ENCODE results near the gene KIAA2012.
"Not testable (repeated sequence)": the region's sequence is repeated elsewhere in the genome, so short reads cannot be mapped to it uniquely, and the experiment has no call there.

Gene KIAA2012

GRCh38 chr2:202122980-202123720 lies 50.1 kb downstream of the KIAA2012 start:
- Histone ChIP-seq H3K9me3 (ENCODE audit: control insufficient read depth in 1 of 2, low read length in 2 of 2) (no peaks in the 10 kb centered on the region), H3K27ac (ENCODE audit: low read depth, low read length) (no peak overlapping the region), H3K27me3 (ENCODE audit: control insufficient read depth in 1 of 2, insufficient read depth in 2 of 2, low read length in 2 of 2) (no peaks in the 10 kb centered on the region), H3K4me1 (ENCODE audit: control insufficient read depth in 1 of 2, insufficient read depth in 2 of 2, low read length in 2 of 2) (peaks cover 4 to 10% of the 10 kb centered on the region in 2 donors), H3K4me3 (ENCODE audit: low read depth in 1 of 2, low read length in 2 of 2) (peak overlapping the region; percentile 1 to 41), H3K36me3 (ENCODE audit: control insufficient read depth in 1 of 2, insufficient read depth in 2 of 2, low read length in 2 of 2) (no peaks in the 10 kb centered on the region), H3K9ac (ENCODE audit: low read depth in 1 of 2, low read length in 2 of 2) (no peak overlapping the region)

GRCh38 chr2:202124286-202124685 lies 51.2 kb downstream of the KIAA2012 start:
- Histone ChIP-seq H3K9ac (ENCODE audit: low read depth in 1 of 2, low read length in 2 of 2) (no peak overlapping the region), H3K4me1 (ENCODE audit: control insufficient read depth in 1 of 2, insufficient read depth in 2 of 2, low read length in 2 of 2) (peaks cover 4 to 10% of the 10 kb centered on the region in 2 donors), H3K4me3 (ENCODE audit: low read depth in 1 of 2, low read length in 2 of 2) (no peak overlapping the region), H3K27ac (ENCODE audit: low read depth, low read length) (no peak overlapping the region), H3K9me3 (ENCODE audit: control insufficient read depth in 1 of 2, low read length in 2 of 2) (no peaks in the 10 kb centered on the region), H3K27me3 (ENCODE audit: control insufficient read depth in 1 of 2, insufficient read depth in 2 of 2, low read length in 2 of 2) (no peaks in the 10 kb centered on the region), H3K36me3 (ENCODE audit: control insufficient read depth in 1 of 2, insufficient read depth in 2 of 2, low read length in 2 of 2) (no peaks in the 10 kb centered on the region)

GRCh38 chr2:202127687-202128331 lies 54.8 kb downstream of the KIAA2012 start:
- H3K9me3 ChIP-seq (ENCODE audit: control insufficient read depth in 1 of 2, low read length in 2 of 2): no peaks in the 10 kb centered on the region
- H3K27ac ChIP-seq (ENCODE audit: low read depth, low read length): no peak overlapping the region
- H3K4me3 ChIP-seq (ENCODE audit: low read depth in 1 of 2, low read length in 2 of 2): no peak overlapping the region
- no peaks in the 10 kb centered on the region for H3K27me3 ChIP-seq (ENCODE audit: control insufficient read depth in 1 of 2, insufficient read depth in 2 of 2, low read length in 2 of 2)
- H3K4me1 ChIP-seq (ENCODE audit: control insufficient read depth in 1 of 2, insufficient read depth in 2 of 2, low read length in 2 of 2): peaks cover 2 to 3% of the 10 kb centered on the region in 2 donors
- H3K36me3 ChIP-seq (ENCODE audit: control insufficient read depth in 1 of 2, insufficient read depth in 2 of 2, low read length in 2 of 2): no peaks in the 10 kb centered on the region
- no peak overlapping the region for H3K9ac ChIP-seq (ENCODE audit: low read depth in 1 of 2, low read length in 2 of 2)

- Histone ChIP-seq H3K4me3 (ENCODE audit: low read depth in 1 of 2, low read length in 2 of 2) (no peak overlapping the region), H3K9ac (ENCODE audit: low read depth in 1 of 2, low read length in 2 of 2) (no peak overlapping the region), H3K9me3 (ENCODE audit: control insufficient read depth in 1 of 2, low read length in 2 of 2) (no peaks in the 10 kb centered on the region), H3K4me1 (ENCODE audit: control insufficient read depth in 1 of 2, insufficient read depth in 2 of 2, low read length in 2 of 2) (peaks cover 0 to under 1% of the 10 kb centered on the region in 2 donors), H3K27me3 (ENCODE audit: control insufficient read depth in 1 of 2, insufficient read depth in 2 of 2, low read length in 2 of 2) (no peaks in the 10 kb centered on the region), H3K27ac (ENCODE audit: low read depth, low read length) (no peak overlapping the region), H3K36me3 (ENCODE audit: control insufficient read depth in 1 of 2, insufficient read depth in 2 of 2, low read length in 2 of 2) (no peaks in the 10 kb centered on the region)
Measured at GRCh38 chr2:202129841-202130240, 56.8 kb downstream of the KIAA2012 start.

- H3K9me3 ChIP-seq (ENCODE audit: control insufficient read depth in 1 of 2, low read length in 2 of 2): no peaks in the 10 kb centered on the region
- H3K27ac ChIP-seq (ENCODE audit: low read depth, low read length): no peak overlapping the region
- H3K27me3 ChIP-seq (ENCODE audit: control insufficient read depth in 1 of 2, insufficient read depth in 2 of 2, low read length in 2 of 2): no peaks in the 10 kb centered on the region
- H3K36me3 ChIP-seq (ENCODE audit: control insufficient read depth in 1 of 2, insufficient read depth in 2 of 2, low read length in 2 of 2): no peaks in the 10 kb centered on the region
- H3K4me1 ChIP-seq (ENCODE audit: control insufficient read depth in 1 of 2, insufficient read depth in 2 of 2, low read length in 2 of 2): peaks cover 5 to 6% of the 10 kb centered on the region in 2 donors
- no peak overlapping the region for H3K9ac ChIP-seq (ENCODE audit: low read depth in 1 of 2, low read length in 2 of 2)
- H3K4me3 ChIP-seq (ENCODE audit: low read depth in 1 of 2, low read length in 2 of 2): no peak overlapping the region
Measured at GRCh38 chr2:202133200-202133908, 60.3 kb downstream of the KIAA2012 start.

- no peak overlapping the region for H3K27ac ChIP-seq (ENCODE audit: low read depth, low read length)
- H3K9ac ChIP-seq (ENCODE audit: low read depth in 1 of 2, low read length in 2 of 2): no peak overlapping the region
- H3K4me1 ChIP-seq (ENCODE audit: control insufficient read depth in 1 of 2, insufficient read depth in 2 of 2, low read length in 2 of 2): peaks cover 5 to 6% of the 10 kb centered on the region in 2 donors
- H3K36me3 ChIP-seq (ENCODE audit: control insufficient read depth in 1 of 2, insufficient read depth in 2 of 2, low read length in 2 of 2): no peaks in the 10 kb centered on the region
- H3K4me3 ChIP-seq (ENCODE audit: low read depth in 1 of 2, low read length in 2 of 2): no peak overlapping the region
- H3K9me3 ChIP-seq (ENCODE audit: control insufficient read depth in 1 of 2, low read length in 2 of 2): no peaks in the 10 kb centered on the region
- no peaks in the 10 kb centered on the region for H3K27me3 ChIP-seq (ENCODE audit: control insufficient read depth in 1 of 2, insufficient read depth in 2 of 2, low read length in 2 of 2)
Measured at GRCh38 chr2:202133909-202134265, 60.8 kb downstream of the KIAA2012 start.

GRCh38 chr2:202135091-202135874 lies 62.2 kb downstream of the KIAA2012 start:
- Histone ChIP-seq H3K9ac (ENCODE audit: low read depth in 1 of 2, low read length in 2 of 2) (no peak overlapping the region), H3K27me3 (ENCODE audit: control insufficient read depth in 1 of 2, insufficient read depth in 2 of 2, low read length in 2 of 2) (no peaks in the 10 kb centered on the region), H3K9me3 (ENCODE audit: control insufficient read depth in 1 of 2, low read length in 2 of 2) (no peaks in the 10 kb centered on the region), H3K4me1 (ENCODE audit: control insufficient read depth in 1 of 2, insufficient read depth in 2 of 2, low read length in 2 of 2) (peaks cover 5 to 6% of the 10 kb centered on the region in 2 donors), H3K27ac (ENCODE audit: low read depth, low read length) (no peak overlapping the region), H3K36me3 (ENCODE audit: control insufficient read depth in 1 of 2, insufficient read depth in 2 of 2, low read length in 2 of 2) (no peaks in the 10 kb centered on the region), H3K4me3 (ENCODE audit: low read depth in 1 of 2, low read length in 2 of 2) (no peak overlapping the region)

- H3K9ac ChIP-seq (ENCODE audit: low read depth in 1 of 2, low read length in 2 of 2); H3K4me3 ChIP-seq (ENCODE audit: low read depth in 1 of 2, low read length in 2 of 2); H3K27ac ChIP-seq (ENCODE audit: low read depth, low read length); H3K27me3 ChIP-seq (ENCODE audit: control insufficient read depth in 1 of 2, insufficient read depth in 2 of 2, low read length in 2 of 2); H3K9me3 ChIP-seq (ENCODE audit: control insufficient read depth in 1 of 2, low read length in 2 of 2); H3K4me1 ChIP-seq (ENCODE audit: control insufficient read depth in 1 of 2, insufficient read depth in 2 of 2, low read length in 2 of 2); H3K36me3 ChIP-seq (ENCODE audit: control insufficient read depth in 1 of 2, insufficient read depth in 2 of 2, low read length in 2 of 2): not testable (repeated sequence)
Measured at GRCh38 chr2:202136039-202136438, 63.0 kb downstream of the KIAA2012 start.

GRCh38 chr2:202136526-202136925 lies 63.5 kb downstream of the KIAA2012 start:
- Histone ChIP-seq H3K36me3 (ENCODE audit: control insufficient read depth in 1 of 2, insufficient read depth in 2 of 2, low read length in 2 of 2) (no peaks in the 10 kb centered on the region), H3K4me1 (ENCODE audit: control insufficient read depth in 1 of 2, insufficient read depth in 2 of 2, low read length in 2 of 2) (peaks cover 5 to 6% of the 10 kb centered on the region in 2 donors), H3K27ac (ENCODE audit: low read depth, low read length) (no peak overlapping the region), H3K27me3 (ENCODE audit: control insufficient read depth in 1 of 2, insufficient read depth in 2 of 2, low read length in 2 of 2) (no peaks in the 10 kb centered on the region), H3K9me3 (ENCODE audit: control insufficient read depth in 1 of 2, low read length in 2 of 2) (no peaks in the 10 kb centered on the region), H3K4me3 (ENCODE audit: low read depth in 1 of 2, low read length in 2 of 2) (no peak overlapping the region), H3K9ac (ENCODE audit: low read depth in 1 of 2, low read length in 2 of 2) (no peak overlapping the region)
